H1 (cell line): ENCODE results near the gene ARHGAP6. TPM values are rescaled to one million over a fixed set of nuclear protein-coding genes. Genes with fewer than 3 reads are reported as not detected.

Source experiments
- ASH2L ChIP-seq: fragments of 200-600, 300-600 bp; sonication (generic); IDR thresholded peaks from one replicate; pipeline ENCODE4 v1.7.1; 2017; ENCODE audit warnings: low read length
- ATF2 ChIP-seq: IDR thresholded peaks from 2 replicates; pipeline ENCODE4 v1.6.1; 2012; ENCODE audit warnings: low read length, inconsistent platforms
- JUN ChIP-seq: IDR thresholded peaks from 2 replicates; pipeline ENCODE4 v1.6.1; 2011; ENCODE audit warnings: low read depth, mild to moderate bottlenecking, improper control_type of control experiment, low read length
- SP4 ChIP-seq: IDR thresholded peaks from 2 replicates; pipeline ENCODE4 v1.6.1; 2012; ENCODE audit warnings: low read length, inconsistent platforms
- polyA plus RNA-seq, 7 experiments: library from polyadenylated mRNA; depleted of rRNA in 3 of 7; stranded (reverse) in 5 of 7; unstranded in 2 of 7; fragments of >200 nt in 5 of 7; fragments of 200-250 nt in 2 of 7; gene quantifications; 1 replicate in 5 of 7; 2 replicates in 1 of 7; 4 replicates in 1 of 7; pipeline versions ENCODE4 v1.2.1 to v1.2.3, GENCODE V29; 2011 to 2013; ENCODE audit warnings: missing spikeins in 2 of 7, mixed read lengths in 2 of 7
- total RNA-seq: library from RNA; stranded (reverse); fragmentation: NEBNext Ultra II Directional; extraction: Animal tissue kit (Norgen Biotek cat#: 25700); gene quantifications from 2 replicates; pipeline ENCODE4 v1.2.1, GENCODE V29; 2021

The ARHGAP6 gene
- total and polyA plus RNA-seq, 2 of the 8 experiments (the other 6 are each of a cell fraction or from before 2014, with no cell fraction given), result 0.35 to 0.82 TPM

DNA sequence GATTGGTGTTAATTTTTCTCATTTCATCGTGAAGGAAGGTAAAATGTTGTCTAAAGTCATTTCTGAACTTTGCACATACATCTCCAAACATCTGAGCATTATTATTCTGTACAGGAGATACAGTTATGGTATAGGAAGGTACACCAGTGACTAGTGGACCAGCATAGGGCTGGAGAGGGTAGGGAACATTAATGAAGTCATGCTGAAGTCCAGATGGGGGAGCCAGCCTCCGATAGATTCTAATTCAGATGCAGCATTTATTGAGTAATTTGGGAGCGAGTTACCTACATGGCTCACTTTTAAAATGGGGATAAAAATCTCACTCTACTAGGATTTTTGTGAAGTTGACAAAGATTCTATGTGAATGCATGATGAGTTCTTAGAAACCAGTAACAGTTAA lies 337.6 kb downstream of the ARHGAP6 start (continued):
- no peak for TF ChIP-seq ATF2
- TF ChIP-seq SP4, result no peak
- no peak for TF ChIP-seq JUN
- TF ChIP-seq ASH2L, result no peak
